HG03469 (cell line): ENCODE results near the gene PPIB.
"Not testable (repeated sequence)": the region's sequence is repeated elsewhere in the genome, so short reads cannot be mapped to it uniquely, and the experiment has no call there.

Experiments used
- ATAC-seq: cut with Tn5 transposase; IDR thresholded peaks from one replicate; pipeline ENCODE4 v1.9.1; 2021; ENCODE audit warnings: mild to moderate bottlenecking, moderate library complexity, moderate number of reproducible peaks; ENCODE audit not compliant: unreplicated experiment

Gene PPIB

DNA sequence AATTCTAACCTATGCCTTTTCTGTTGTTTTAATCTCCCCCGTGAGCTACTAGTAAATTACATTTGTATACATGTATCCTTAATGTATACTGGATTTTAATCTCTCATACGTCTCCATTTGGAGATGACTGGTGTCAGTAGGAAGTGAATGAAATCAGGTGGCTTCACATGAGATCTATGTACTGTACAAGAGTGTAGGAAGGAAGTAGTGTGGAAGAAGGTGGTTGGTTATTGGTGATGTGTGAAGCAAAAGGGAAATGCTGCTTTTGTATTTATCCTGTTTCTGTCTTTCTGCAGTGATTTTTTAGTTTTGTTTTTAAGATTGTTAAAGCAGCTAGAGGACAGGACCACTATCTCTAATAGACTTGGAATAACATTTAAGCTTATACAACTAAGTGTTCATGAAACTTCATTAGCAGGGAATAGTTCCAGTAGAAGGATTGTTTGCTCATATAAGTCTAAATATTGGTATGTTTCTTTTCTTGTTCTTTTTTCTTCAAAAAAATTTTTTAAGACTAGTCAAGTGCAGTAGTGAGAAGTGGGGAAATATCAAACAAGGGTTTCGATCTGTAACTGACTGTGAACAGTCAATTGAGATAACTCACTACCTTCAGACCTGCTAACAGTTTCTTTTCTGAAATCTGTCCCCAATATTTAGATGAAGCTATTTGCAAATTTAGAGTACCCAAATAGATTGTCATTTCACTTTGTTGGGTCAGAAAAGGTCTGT, 51.7 kb downstream of the PPIB start:
- no peak for ATAC-seq

DNA sequence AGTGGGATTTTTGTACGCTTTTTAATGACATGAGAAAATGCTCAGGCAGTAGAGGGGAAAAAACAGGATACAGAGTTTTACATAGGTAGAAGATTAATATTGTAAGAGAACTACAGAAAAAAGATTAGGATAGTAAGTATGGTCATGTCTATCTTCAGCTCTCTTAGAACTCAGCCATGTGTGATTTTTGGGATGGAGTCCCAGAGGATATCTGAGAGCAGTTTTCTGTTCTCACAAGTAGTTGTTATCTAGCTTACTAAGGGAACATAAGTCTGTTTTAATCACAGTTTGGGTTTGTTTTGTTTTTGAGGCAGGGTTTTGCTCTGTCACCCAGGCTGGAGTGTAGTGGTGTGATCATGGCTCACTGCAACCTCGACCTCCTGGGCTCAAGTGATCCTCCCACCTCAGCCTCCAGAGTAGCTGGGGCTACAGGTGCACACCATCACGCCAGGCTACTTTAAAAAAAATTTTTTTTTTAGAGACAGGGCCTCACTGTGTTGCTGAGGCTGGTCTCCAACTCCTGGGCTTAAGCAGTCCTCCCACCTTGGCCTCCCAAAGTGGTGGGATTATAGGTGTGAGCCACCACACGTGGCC, 52.6 kb downstream of the PPIB start:
- not testable (repeated sequence) for ATAC-seq

DNA sequence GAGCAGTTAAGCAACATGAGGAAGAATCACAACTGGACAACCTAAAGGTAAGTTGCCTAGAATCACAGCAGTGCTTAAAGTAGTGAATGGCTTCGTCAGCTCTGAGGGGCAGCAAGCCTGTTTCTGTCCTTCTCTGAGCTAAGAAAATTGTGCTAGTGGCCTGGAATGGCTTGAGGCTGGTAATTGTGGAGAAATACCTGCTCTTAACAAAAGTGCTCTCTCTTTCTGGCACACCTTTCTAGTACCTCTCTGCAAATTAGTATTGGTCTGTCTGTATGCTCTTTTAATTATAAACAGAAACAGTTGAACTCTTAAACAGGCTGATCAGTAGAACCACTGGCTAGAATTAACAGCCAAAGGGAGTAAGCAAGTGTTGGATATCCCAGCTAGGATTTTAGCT, 55.5 kb downstream of the PPIB start:
- no peak for ATAC-seq
